GM06990 (cell line): ENCODE results near the gene HCFC1.

Source experiments
- DNase-seq: peaks from one replicate; pipeline ENCODE4 v3.0.0-alpha.2; 2011; ENCODE audit not compliant: insufficient read length; ENCODE audit errors: extremely low read depth
- H3K27me3 ChIP-seq: replicated peaks from 2 replicates; pipeline ENCODE4 v1.6.0; 2011; ENCODE audit warnings: low read length; ENCODE audit not compliant: control insufficient read depth, insufficient read depth
- H3K36me3 ChIP-seq: 2 replicates; pipeline ENCODE4 v1.5.1; 2011; ENCODE audit warnings: low read length; ENCODE audit not compliant: control insufficient read depth, insufficient read depth
- H3K4me3 ChIP-seq: replicated peaks from 2 replicates; pipeline ENCODE4 v1.5.1; 2011; ENCODE audit warnings: low read depth, mild to moderate bottlenecking, control low read depth, low read length
- CTCF ChIP-seq: IDR thresholded peaks from 2 replicates; pipeline ENCODE4 v1.5.1; 2011; ENCODE audit warnings: low read length, control low read depth, mild to moderate bottlenecking, inconsistent platforms; ENCODE audit not compliant: insufficient read depth, poor library complexity, severe bottlenecking

Gene HCFC1

GRCh38 chrX:153926552-153926857, 45.1 kb downstream of the HCFC1 start:
- no peak for TF ChIP-seq CTCF
- Histone ChIP-seq H3K4me3 (peak overlapping the region; percentile 79), H3K27me3 (no peaks in the 10 kb centered on the region), H3K36me3 (peaks cover 2% of the 10 kb centered on the region)
- no peak for DNase-seq

- Histone ChIP-seq H3K4me3 (peak within 1 kb of the TSS; percentile 79), H3K27me3 (no peaks in the 10 kb centered on the region), H3K36me3 (peaks cover 2% of the 10 kb centered on the region)
- no peak for TF ChIP-seq CTCF
- DNase-seq: peak; percentile 75
Measured at GRCh38 chrX:153925739-153926551, 45.7 kb downstream of the HCFC1 start, which contains the start of gene ARHGAP4. ARHGAP4 (minus strand) TSS chrX:153926264; CDS start chrX:153926202, 62 bp downstream.

GRCh38 chrX:153925387-153925738, 46.3 kb downstream of the HCFC1 start:
- no peaks in the 10 kb centered on the region for H3K27me3 ChIP-seq
- DNase-seq: no peak
- peaks cover 8% of the 10 kb centered on the region for H3K36me3 ChIP-seq
- H3K4me3 ChIP-seq: peak overlapping the region; percentile 79
- no peak for TF ChIP-seq CTCF

GRCh38 chrX:153924149-153924861, 47.3 kb downstream of the HCFC1 start:
- no peaks in the 10 kb centered on the region for H3K27me3 ChIP-seq
- peaks cover 8% of the 10 kb centered on the region for H3K36me3 ChIP-seq
- DNase-seq: peak; percentile 33
- TF ChIP-seq CTCF: no peak
- peak overlapping the region; percentile 79 for H3K4me3 ChIP-seq

GRCh38 chrX:153922932-153923857, 48.4 kb downstream of the HCFC1 start:
- peak; percentile 50 for TF ChIP-seq CTCF
- peak; percentile 22 for DNase-seq
- Histone ChIP-seq H3K27me3 (no peaks in the 10 kb centered on the region), H3K36me3 (peaks cover 10% of the 10 kb centered on the region), H3K4me3 (no peak overlapping the region; the same call in 1 of the 2 replicates)
